Parathyroid adenoma (tissue), 2 donors: ENCODE results near the gene HOXA6.
A peak's percentile ranks its signal among the peaks of the same experiment; 100 is the strongest.

ENCODE experiments used
- H2AFZ ChIP-seq: fragments of 300-600 bp; sonication (generic); one replicate; pipeline ENCODE4 v1.7.0; 2017; ENCODE audit warnings: antibody characterized with exemption, mild to moderate bottlenecking
- H3K27ac ChIP-seq: fragments of 300-600 bp; sonication (generic); one replicate; pipeline ENCODE4 v1.7.0; 2017
- H3K27me3 ChIP-seq: fragments of 300-600 bp; sonication (generic); one replicate; pipeline ENCODE4 v1.7.0; 2017; ENCODE audit warnings: low read length; ENCODE audit not compliant: control insufficient read depth, insufficient read depth
- H3K36me3 ChIP-seq: fragments of 300-600 bp; sonication (generic); one replicate; pipeline ENCODE4 v1.7.0; 2017; ENCODE audit warnings: low read length; ENCODE audit not compliant: control insufficient read depth, insufficient read depth
- H3K4me1 ChIP-seq: fragments of 300-600 bp; sonication (generic); one replicate; pipeline ENCODE4 v1.7.0; 2017; ENCODE audit warnings: control low read depth
- H3K4me2 ChIP-seq: fragments of 300-600 bp; sonication (generic); one replicate; pipeline ENCODE4 v1.7.0; 2017; ENCODE audit warnings: low read length
- H3K4me3 ChIP-seq: fragments of 300-600 bp; sonication (generic); one replicate; pipeline ENCODE4 v1.7.0; 2017; ENCODE audit warnings: low read depth, low read length
- H3K79me2 ChIP-seq: fragments of 300-600 bp; sonication (generic); one replicate; pipeline ENCODE4 v1.7.0; 2017; ENCODE audit warnings: control low read depth
- H3K9ac ChIP-seq: fragments of 300-600 bp; sonication (generic); one replicate; pipeline ENCODE4 v1.7.0; 2017; ENCODE audit warnings: mild to moderate bottlenecking
- H3K9me3 ChIP-seq: fragments of 300-600 bp; sonication (generic); one replicate; pipeline ENCODE4 v1.7.0; 2017; ENCODE audit warnings: low read length; ENCODE audit not compliant: control insufficient read depth
- TF ChIP-seq, protein P1 (sequence below): fragments of 300-600 bp; sonication (generic); IDR thresholded peaks from one replicate; pipeline ENCODE4 v1.7.0; 2017; ENCODE audit warnings: antibody characterized with exemption, mild to moderate bottlenecking
- donor health status: primary hyperparathyroidism.

Gene HOXA6

DNA sequence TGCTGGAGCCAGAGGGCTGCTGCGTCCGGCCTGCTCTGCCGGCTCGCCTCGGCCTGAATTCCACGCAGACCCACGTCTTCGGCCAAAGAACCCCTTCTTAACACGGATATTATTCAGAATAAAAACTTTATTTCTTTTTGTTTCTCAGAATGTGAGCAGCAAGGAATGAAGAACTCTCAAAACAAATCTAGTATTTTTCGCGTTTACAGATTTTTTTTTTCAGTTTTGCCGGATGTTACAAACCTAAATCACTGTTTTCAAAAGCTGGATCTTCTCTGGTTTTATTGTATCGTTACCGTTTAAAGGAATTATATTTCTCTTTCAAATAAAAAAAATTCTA is 40.7 kb downstream of the HOXA6 start:
- Histone ChIP-seq H3K9ac (no peak overlapping the region), H3K79me2 (no peaks in the 10 kb centered on the region), H3K36me3 (no peaks in the 10 kb centered on the region), H3K9me3 (no peaks in the 10 kb centered on the region), H3K4me2 (peak overlapping the region; percentile 86), H2AFZ (no peak overlapping the region), H3K4me1 (no peaks in the 10 kb centered on the region), H3K27ac (peak overlapping the region; percentile 17), H3K4me3 (peak overlapping the region; percentile 97), H3K27me3 (no peaks in the 10 kb centered on the region)
- TF ChIP-seq, protein P1, sequence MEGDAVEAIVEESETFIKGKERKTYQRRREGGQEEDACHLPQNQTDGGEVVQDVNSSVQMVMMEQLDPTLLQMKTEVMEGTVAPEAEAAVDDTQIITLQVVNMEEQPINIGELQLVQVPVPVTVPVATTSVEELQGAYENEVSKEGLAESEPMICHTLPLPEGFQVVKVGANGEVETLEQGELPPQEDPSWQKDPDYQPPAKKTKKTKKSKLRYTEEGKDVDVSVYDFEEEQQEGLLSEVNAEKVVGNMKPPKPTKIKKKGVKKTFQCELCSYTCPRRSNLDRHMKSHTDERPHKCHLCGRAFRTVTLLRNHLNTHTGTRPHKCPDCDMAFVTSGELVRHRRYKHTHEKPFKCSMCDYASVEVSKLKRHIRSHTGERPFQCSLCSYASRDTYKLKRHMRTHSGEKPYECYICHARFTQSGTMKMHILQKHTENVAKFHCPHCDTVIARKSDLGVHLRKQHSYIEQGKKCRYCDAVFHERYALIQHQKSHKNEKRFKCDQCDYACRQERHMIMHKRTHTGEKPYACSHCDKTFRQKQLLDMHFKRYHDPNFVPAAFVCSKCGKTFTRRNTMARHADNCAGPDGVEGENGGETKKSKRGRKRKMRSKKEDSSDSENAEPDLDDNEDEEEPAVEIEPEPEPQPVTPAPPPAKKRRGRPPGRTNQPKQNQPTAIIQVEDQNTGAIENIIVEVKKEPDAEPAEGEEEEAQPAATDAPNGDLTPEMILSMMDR, result no peak

DNA sequence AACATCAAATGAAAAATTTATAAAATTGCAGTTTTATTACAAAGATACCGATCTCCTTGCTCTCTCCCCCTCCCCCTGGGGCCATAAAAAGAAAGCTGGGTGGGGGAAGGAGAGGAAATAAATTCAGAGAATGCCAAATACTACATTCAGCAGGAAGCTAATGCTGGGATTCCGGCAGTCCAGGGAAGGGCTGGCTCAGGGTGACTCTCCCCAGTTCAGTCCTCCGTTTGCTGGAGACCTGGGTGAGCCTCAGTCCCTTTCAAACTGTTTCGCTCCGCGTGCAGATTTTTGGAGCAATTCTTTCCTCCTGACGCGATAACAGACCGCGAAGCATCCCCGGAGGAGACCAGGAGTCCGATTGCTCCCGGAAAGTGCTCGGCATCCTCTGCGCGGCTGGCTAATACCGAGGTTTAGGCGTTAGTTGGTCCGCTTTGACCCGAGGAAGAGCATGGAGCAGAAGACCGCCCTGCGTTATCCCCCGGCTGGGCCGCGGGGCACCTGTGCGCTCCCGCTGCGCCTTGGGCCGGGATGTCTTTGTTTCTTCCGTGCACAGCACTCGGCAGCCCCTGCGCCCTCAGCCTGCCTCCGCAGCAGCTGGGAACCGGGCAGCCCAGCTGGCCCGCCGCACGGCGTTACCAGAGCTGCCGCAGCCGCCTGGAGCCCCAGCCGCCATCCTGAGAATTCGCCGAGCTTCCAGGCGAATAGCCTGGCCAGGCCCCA is 41.2 kb downstream of the HOXA6 start:
- H3K36me3 ChIP-seq, result no peaks in the 10 kb centered on the region
- H3K4me2 ChIP-seq, result peak overlapping the region; percentile 86
- H2AFZ ChIP-seq, result no peak overlapping the region
- no peaks in the 10 kb centered on the region for H3K27me3 ChIP-seq
- H3K9me3 ChIP-seq, result no peaks in the 10 kb centered on the region
- H3K79me2 ChIP-seq, result no peaks in the 10 kb centered on the region
- H3K9ac ChIP-seq, result no peak overlapping the region
- peak overlapping the region; percentile 17 for H3K27ac ChIP-seq
- no peaks in the 10 kb centered on the region for H3K4me1 ChIP-seq
- TF ChIP-seq, protein P1, result no peak
- H3K4me3 ChIP-seq, result peak overlapping the region; percentile 97

DNA sequence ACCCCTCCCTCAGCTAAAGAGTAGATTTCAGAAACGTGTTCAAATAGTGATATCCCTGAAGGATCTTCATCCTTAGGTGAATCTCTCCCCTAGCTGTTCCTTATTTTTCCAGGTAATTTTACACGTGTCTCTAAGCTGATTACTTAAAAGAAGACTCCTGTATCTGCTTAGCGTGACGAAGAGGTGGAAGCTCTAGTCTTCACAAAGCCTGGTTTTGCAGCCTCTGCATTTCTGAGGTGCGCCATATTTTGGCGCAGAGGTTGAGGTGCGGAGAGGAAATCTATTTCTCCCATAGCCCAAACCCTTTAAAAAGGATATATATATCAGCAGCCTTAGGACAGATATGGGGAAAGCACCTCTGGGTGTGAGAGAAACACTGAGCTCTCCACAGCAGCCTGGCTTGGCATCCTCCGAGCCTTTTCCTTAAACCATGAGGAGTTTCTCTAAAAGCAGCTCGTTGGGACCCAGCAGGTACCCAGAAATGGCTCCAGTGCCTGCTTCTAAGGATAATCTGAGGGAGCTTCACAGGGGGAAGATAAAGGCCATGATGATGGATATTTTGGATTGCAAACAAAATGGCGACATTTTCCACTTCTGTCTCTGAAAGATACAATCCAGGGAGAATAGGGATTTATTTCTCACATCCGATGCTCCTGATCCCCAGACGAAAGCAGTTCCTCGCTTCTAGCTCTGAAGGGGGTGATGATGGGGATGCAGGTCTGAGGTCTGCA is 42.1 kb downstream of the HOXA6 start:
- no peak overlapping the region for H3K9ac ChIP-seq
- H2AFZ ChIP-seq, result no peak overlapping the region
- H3K4me3 ChIP-seq, result peak overlapping the region; percentile 97
- H3K27ac ChIP-seq, result peak overlapping the region; percentile 17
- H3K4me1 ChIP-seq, result no peaks in the 10 kb centered on the region
- no peaks in the 10 kb centered on the region for H3K27me3 ChIP-seq
- H3K4me2 ChIP-seq, result peak overlapping the region; percentile 86
- H3K79me2 ChIP-seq, result no peaks in the 10 kb centered on the region
- no peaks in the 10 kb centered on the region for H3K36me3 ChIP-seq
- H3K9me3 ChIP-seq, result no peaks in the 10 kb centered on the region
- TF ChIP-seq, protein P1, result no peak

DNA sequence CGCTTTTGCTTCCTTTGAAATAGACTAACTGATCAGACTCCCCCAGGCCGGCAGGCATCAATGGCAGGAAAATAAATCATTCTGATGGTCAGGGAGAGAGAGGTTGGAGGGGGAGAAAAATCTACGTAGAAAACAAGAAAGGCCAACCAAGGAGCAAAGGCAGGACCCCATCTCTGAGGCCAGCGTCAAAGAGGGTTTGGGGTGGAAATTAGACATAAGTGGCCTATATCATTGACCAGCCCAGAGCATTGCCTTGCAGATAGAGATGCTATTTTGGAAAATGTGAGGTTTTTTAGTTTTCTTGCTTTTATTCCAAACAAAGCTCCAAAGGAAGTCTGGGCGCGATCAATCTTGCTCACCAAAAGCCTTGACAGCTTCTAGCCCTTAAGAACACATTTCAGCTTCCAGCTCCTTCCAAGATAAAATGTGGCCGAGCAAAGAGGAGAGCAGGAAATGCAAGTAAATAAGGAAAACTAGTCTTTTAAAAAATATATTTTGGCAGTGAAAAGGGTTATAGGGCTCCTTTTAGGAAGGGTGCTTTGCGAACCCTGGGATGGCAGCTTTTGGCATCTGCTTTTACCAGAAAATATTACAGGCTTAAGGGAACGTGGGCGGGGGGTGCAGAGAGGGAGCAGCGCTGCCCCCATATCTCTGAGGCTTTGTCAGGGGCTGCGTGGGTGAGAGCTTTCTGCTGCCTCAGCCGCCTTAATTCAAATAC is 43.1 kb downstream of the HOXA6 start:
- H3K27ac ChIP-seq, result peak overlapping the region; percentile 53

More for the DNA sequence above, 43.1 kb downstream of the HOXA6 start:
- no peak overlapping the region for H3K9ac ChIP-seq
- no peaks in the 10 kb centered on the region for H3K79me2 ChIP-seq
- H3K36me3 ChIP-seq, result no peaks in the 10 kb centered on the region
- H3K4me2 ChIP-seq, result peak overlapping the region; percentile 86
- H3K9me3 ChIP-seq, result no peaks in the 10 kb centered on the region
- no peaks in the 10 kb centered on the region for H3K27me3 ChIP-seq
- TF ChIP-seq, protein P1, result no peak
- H3K4me1 ChIP-seq, result no peaks in the 10 kb centered on the region
- no peak overlapping the region for H2AFZ ChIP-seq
- H3K4me3 ChIP-seq, result peak overlapping the region; percentile 97
